Immature natural killer cell (primary cell): Measurements from ENCODE around the gene GFI1B. TPM values are rescaled to one million over a fixed set of nuclear protein-coding genes. Genes with fewer than 3 reads are reported as not detected.

Experiments
- DNase-seq, 3 donors: peaks; one replicate each; pipeline ENCODE4 v3.0.0; 2022; ENCODE audit warnings: mixed read lengths in 1 of 3
- H3K27ac Mint-ChIP-seq, 6 donors: one replicate each; pipeline ENCODE4 v1.8.0; 2020; ENCODE audit warnings: mixed read lengths in 6 of 6, mild to moderate bottlenecking in 5 of 6, inconsistent platforms in 4 of 6, moderate library complexity in 3 of 6
- H3K27me3 Mint-ChIP-seq, 3 donors: one replicate each; pipeline ENCODE4 v1.8.0; 2020 to 2021; ENCODE audit warnings: low read depth in 3 of 3, mild to moderate bottlenecking in 3 of 3, mixed read lengths in 3 of 3, moderate library complexity in 3 of 3, inconsistent platforms in 1 of 3
- H3K36me3 Mint-ChIP-seq, 3 donors: one replicate each; pipeline ENCODE4 v1.8.0; 2020; ENCODE audit warnings: mixed read lengths in 3 of 3, inconsistent platforms in 2 of 3, mild to moderate bottlenecking in 2 of 3
- H3K4me1 Mint-ChIP-seq, 2 donors: one replicate each; pipeline ENCODE4 v1.8.0; 2020; ENCODE audit warnings: inconsistent platforms in 2 of 2, mild to moderate bottlenecking in 2 of 2, mixed read lengths in 2 of 2, moderate library complexity in 1 of 2
- H3K4me3 Mint-ChIP-seq, 5 donors: one replicate each; pipeline ENCODE4 v1.8.0; 2020; ENCODE audit warnings: mild to moderate bottlenecking in 5 of 5, mixed read lengths in 5 of 5, inconsistent platforms in 3 of 5, moderate library complexity in 3 of 5
- H3K9me3 Mint-ChIP-seq, 6 donors: one replicate each; pipeline ENCODE4 v1.8.0; 2020; ENCODE audit warnings: mild to moderate bottlenecking in 6 of 6, mixed read lengths in 6 of 6, inconsistent platforms in 4 of 6, moderate library complexity in 3 of 6
- polyA plus RNA-seq, 3 donors: library from polyadenylated mRNA; unstranded; fragments of 300-500 nt; fragmentation: Illumina TruSeq; gene quantifications; one replicate each; pipeline ENCODE4 v1.2.3, GENCODE V29; 2021

GFI1B gene
- polyA plus RNA-seq, 3 donors from 2014 or later, result 1.6 to 1.8 TPM; not detected in 1

- no peaks in the 10 kb centered on the region for H3K36me3 Mint-ChIP-seq
- peaks cover 5 to 10% (median 9%) of the 10 kb centered on the region in 3 donors for H3K27me3 Mint-ChIP-seq
- no peak overlapping the region for H3K4me3 Mint-ChIP-seq
- no peak for DNase-seq
- H3K9me3 Mint-ChIP-seq, result no peaks in the 10 kb centered on the region
- peaks cover 3 to 13% of the 10 kb centered on the region in 2 donors for H3K4me1 Mint-ChIP-seq
- H3K27ac Mint-ChIP-seq, result no peak overlapping the region
Observed at GRCh38 chr9:132976571-132976970, 1.9 kb upstream of the GFI1B start.

- Mint-ChIP-seq H3K36me3 (no peaks in the 10 kb centered on the region), H3K27ac (no peak overlapping the region), H3K4me3 (no peak overlapping the region), H3K27me3 (peaks cover 5 to 10% (median 9%) of the 10 kb centered on the region in 3 donors), H3K9me3 (no peaks in the 10 kb centered on the region), H3K4me1 (peaks cover 7 to 8% of the 10 kb centered on the region in 2 donors)
- no peak for DNase-seq
Observed at GRCh38 chr9:132978112-132978450, 413 bp upstream of the GFI1B start.

- Mint-ChIP-seq H3K36me3 (no peaks in the 10 kb centered on the region), H3K9me3 (no peaks in the 10 kb centered on the region), H3K4me1 (peaks cover 7 to 8% of the 10 kb centered on the region in 2 donors), H3K4me3 (no peak overlapping the region), H3K27ac (no peak overlapping the region), H3K27me3 (peaks cover 5 to 10% (median 9%) of the 10 kb centered on the region in 3 donors)
- no peak for DNase-seq
Observed at GRCh38 chr9:132980157-132980556, 1.7 kb downstream of the GFI1B start.

- no peak overlapping the region for H3K4me3 Mint-ChIP-seq
- H3K27me3 Mint-ChIP-seq, result peaks cover 3 to 10% (median 7%) of the 10 kb centered on the region in 3 donors
- no peaks in the 10 kb centered on the region for H3K36me3 Mint-ChIP-seq
- DNase-seq, result no peak
- H3K4me1 Mint-ChIP-seq, result peaks cover 22 to 23% of the 10 kb centered on the region in 2 donors
- no peak overlapping the region for H3K27ac Mint-ChIP-seq
- no peaks in the 10 kb centered on the region for H3K9me3 Mint-ChIP-seq
Observed at GRCh38 chr9:132982458-132982857, 4.0 kb downstream of the GFI1B start.

GRCh38 chr9:132983491-132984201 is 5.2 kb downstream of the GFI1B start:
- no peak for DNase-seq
- H3K9me3 Mint-ChIP-seq, result no peaks in the 10 kb centered on the region
- H3K4me1 Mint-ChIP-seq, result peaks cover 30 to 32% of the 10 kb centered on the region in 2 donors
- H3K27ac Mint-ChIP-seq, result no peak overlapping the region
- no peak overlapping the region for H3K4me3 Mint-ChIP-seq
- H3K27me3 Mint-ChIP-seq, result peaks cover 2 to 8% (median 5%) of the 10 kb centered on the region in 3 donors
- no peaks in the 10 kb centered on the region for H3K36me3 Mint-ChIP-seq

- Mint-ChIP-seq H3K36me3 (no peaks in the 10 kb centered on the region), H3K4me3 (no peak overlapping the region), H3K9me3 (no peaks in the 10 kb centered on the region), H3K27ac (no peak overlapping the region), H3K4me1 (peaks cover 34 to 35% of the 10 kb centered on the region in 2 donors), H3K27me3 (peaks cover 2 to 4% (median 2%) of the 10 kb centered on the region in 3 donors)
- DNase-seq, result no peak
Observed at GRCh38 chr9:132984202-132985070, 5.9 kb downstream of the GFI1B start.

GRCh38 chr9:132985071-132985350 is 6.5 kb downstream of the GFI1B start:
- Mint-ChIP-seq H3K9me3 (no peaks in the 10 kb centered on the region), H3K27me3 (peaks cover 0 to 3% (median 0%) of the 10 kb centered on the region in 3 donors), H3K27ac (no peak overlapping the region), H3K4me3 (no peak overlapping the region), H3K4me1 (peaks cover 40 to 41% of the 10 kb centered on the region in 2 donors), H3K36me3 (no peaks in the 10 kb centered on the region)
- DNase-seq, result no peak

GRCh38 chr9:132985489-132985888 is 7.0 kb downstream of the GFI1B start:
- H3K36me3 Mint-ChIP-seq, result no peaks in the 10 kb centered on the region
- DNase-seq, result no peak
- no peaks in the 10 kb centered on the region for H3K9me3 Mint-ChIP-seq
- peaks cover 44 to 46% of the 10 kb centered on the region in 2 donors for H3K4me1 Mint-ChIP-seq
- H3K4me3 Mint-ChIP-seq, result no peak overlapping the region
- H3K27ac Mint-ChIP-seq, result no peak overlapping the region
- H3K27me3 Mint-ChIP-seq, result peaks cover 0 to 3% (median 0%) of the 10 kb centered on the region in 3 donors

- Mint-ChIP-seq H3K4me1 (peaks cover 51 to 52% of the 10 kb centered on the region in 2 donors), H3K9me3 (no peaks in the 10 kb centered on the region), H3K4me3 (peak overlapping the region in 1 of 5 donors; percentile 65), H3K27ac (peak overlapping the region in 3 of 6 donors; percentile 8 to 32 (median 9)), H3K36me3 (no peaks in the 10 kb centered on the region), H3K27me3 (peaks cover 0 to 3% (median 0%) of the 10 kb centered on the region in 3 donors)
- DNase-seq, result no peak
Observed at GRCh38 chr9:132986114-132986513, 7.6 kb downstream of the GFI1B start.

- Mint-ChIP-seq H3K4me1 (peaks cover 59 to 60% of the 10 kb centered on the region in 2 donors), H3K9me3 (no peaks in the 10 kb centered on the region), H3K36me3 (no peaks in the 10 kb centered on the region), H3K27me3 (peaks cover 0 to 3% (median 2%) of the 10 kb centered on the region in 3 donors), H3K27ac (peak overlapping the region in 2 of 6 donors; percentile 32 to 83), H3K4me3 (peak overlapping the region in 3 of 5 donors; percentile 39 to 72 (median 65))
- no peak for DNase-seq
Observed at GRCh38 chr9:132986640-132987620, 8.4 kb downstream of the GFI1B start.

- Mint-ChIP-seq H3K27me3 (peaks cover 2 to 4% (median 3%) of the 10 kb centered on the region in 3 donors), H3K36me3 (no peaks in the 10 kb centered on the region), H3K27ac (peak overlapping the region in 1 of 6 donors; percentile 45), H3K9me3 (no peaks in the 10 kb centered on the region), H3K4me3 (peak overlapping the region in 1 of 5 donors; percentile 10), H3K4me1 (peaks cover 70 to 74% of the 10 kb centered on the region in 2 donors)
- DNase-seq, result no peak
Observed at GRCh38 chr9:132988244-132989013, 9.9 kb downstream of the GFI1B start.

GRCh38 chr9:132989014-132989310 is 10.5 kb downstream of the GFI1B start:
- no peak overlapping the region for H3K27ac Mint-ChIP-seq
- H3K36me3 Mint-ChIP-seq, result no peaks in the 10 kb centered on the region
- H3K4me3 Mint-ChIP-seq, result peak overlapping the region in 1 of 5 donors; percentile 3
- no peak for DNase-seq
- H3K27me3 Mint-ChIP-seq, result peaks cover 2 to 4% (median 3%) of the 10 kb centered on the region in 3 donors
- peaks cover 75 to 79% of the 10 kb centered on the region in 2 donors for H3K4me1 Mint-ChIP-seq
- no peaks in the 10 kb centered on the region for H3K9me3 Mint-ChIP-seq
